Skeletal muscle tissue (tissue), 4 donors: ENCODE results near the gene STAT1. TPM values are rescaled to one million over a fixed set of nuclear protein-coding genes. Genes with fewer than 3 reads are reported as not detected.

Experiments used
- H3K27ac ChIP-seq: one replicate; pipeline ENCODE4 v1.7.0; 2013; ENCODE audit warnings: mild to moderate bottlenecking, low read depth, low read length, inconsistent platforms
- H3K27me3 ChIP-seq, 3 donors: one replicate each; pipeline ENCODE4 v1.7.0; 2013; ENCODE audit warnings: low read length in 3 of 3; ENCODE audit not compliant: control insufficient read depth in 3 of 3, insufficient read depth in 3 of 3
- H3K36me3 ChIP-seq, 3 donors: one replicate each; pipeline ENCODE4 v1.7.0; 2013; ENCODE audit warnings: low read length in 3 of 3; ENCODE audit not compliant: control insufficient read depth in 3 of 3, insufficient read depth in 3 of 3
- H3K4me1 ChIP-seq, 3 donors: one replicate each; pipeline ENCODE4 v1.7.0; 2013; ENCODE audit warnings: low read length in 3 of 3, mild to moderate bottlenecking in 3 of 3; ENCODE audit not compliant: control insufficient read depth in 3 of 3, insufficient read depth in 3 of 3
- H3K4me3 ChIP-seq, 3 donors: one replicate each; pipeline ENCODE4 v1.7.0; 2013; ENCODE audit warnings: low read length in 3 of 3
- H3K9ac ChIP-seq, 3 donors: one replicate each; pipeline ENCODE4 v1.7.0; 2013; ENCODE audit warnings: low read length in 3 of 3, mild to moderate bottlenecking in 3 of 3, moderate library complexity in 2 of 3, low read depth in 1 of 3
- H3K9me3 ChIP-seq, 3 donors: one replicate each; pipeline ENCODE4 v1.7.0; 2013; ENCODE audit warnings: low read length in 3 of 3; ENCODE audit not compliant: control insufficient read depth in 3 of 3
- total RNA-seq: library from RNA; depleted of rRNA; stranded (reverse); fragments of >200 nt; gene quantifications from one replicate; pipeline ENCODE4 v1.2.3, GENCODE V29; 2014
- donor health status: Osteomylitis.

Gene STAT1
- total RNA-seq, 1 donor from 2014 or later, result 30.3 TPM

GRCh38 chr2:191019376-191019775 lies 5.4 kb upstream of the STAT1 start:
- Histone ChIP-seq H3K4me1 (peaks cover 9 to 20% (median 10%) of the 10 kb centered on the region in 3 donors), H3K9ac (no peak overlapping the region), H3K9me3 (no peaks in the 10 kb centered on the region), H3K4me3 (no peak overlapping the region), H3K27me3 (no peaks in the 10 kb centered on the region), H3K36me3 (no peaks in the 10 kb centered on the region), H3K27ac (no peak overlapping the region)

GRCh38 chr2:191018643-191019119 lies 4.7 kb upstream of the STAT1 start:
- Histone ChIP-seq H3K9ac (no peak overlapping the region), H3K36me3 (no peaks in the 10 kb centered on the region), H3K27ac (no peak overlapping the region), H3K27me3 (no peaks in the 10 kb centered on the region), H3K4me3 (no peak overlapping the region), H3K9me3 (no peaks in the 10 kb centered on the region), H3K4me1 (peaks cover 9 to 24% (median 12%) of the 10 kb centered on the region in 3 donors)

GRCh38 chr2:191018048-191018447 lies 4.1 kb upstream of the STAT1 start:
- H3K4me3 ChIP-seq, result no peak overlapping the region
- no peaks in the 10 kb centered on the region for H3K9me3 ChIP-seq
- no peaks in the 10 kb centered on the region for H3K27me3 ChIP-seq
- peaks cover 10 to 30% (median 14%) of the 10 kb centered on the region in 3 donors for H3K4me1 ChIP-seq
- no peak overlapping the region for H3K9ac ChIP-seq
- H3K36me3 ChIP-seq, result no peaks in the 10 kb centered on the region
- no peak overlapping the region for H3K27ac ChIP-seq

- no peak overlapping the region for H3K4me3 ChIP-seq
- H3K4me1 ChIP-seq, result peaks cover 18 to 34% (median 25%) of the 10 kb centered on the region in 3 donors
- no peaks in the 10 kb centered on the region for H3K9me3 ChIP-seq
- H3K36me3 ChIP-seq, result peaks cover 0 to 2% (median 0%) of the 10 kb centered on the region in 3 donors
- no peaks in the 10 kb centered on the region for H3K27me3 ChIP-seq
- no peak overlapping the region for H3K9ac ChIP-seq
- no peak overlapping the region for H3K27ac ChIP-seq
Observed at GRCh38 chr2:191015831-191016230, 1.9 kb upstream of the STAT1 start.

- H3K9me3 ChIP-seq, result no peaks in the 10 kb centered on the region
- peaks cover 16 to 32% (median 25%) of the 10 kb centered on the region in 3 donors for H3K4me1 ChIP-seq
- H3K9ac ChIP-seq, result no peak overlapping the region
- no peaks in the 10 kb centered on the region for H3K27me3 ChIP-seq
- peaks cover 0 to 2% (median 0%) of the 10 kb centered on the region in 3 donors for H3K36me3 ChIP-seq
- H3K4me3 ChIP-seq, result no peak overlapping the region
- H3K27ac ChIP-seq, result no peak overlapping the region
Observed at GRCh38 chr2:191015239-191015638, 1.3 kb upstream of the STAT1 start.

- H3K4me1 ChIP-seq, result peaks cover 16 to 32% (median 23%) of the 10 kb centered on the region in 3 donors
- peak overlapping the region; percentile 72 to 91 (median 83) for H3K9ac ChIP-seq
- H3K27me3 ChIP-seq, result no peaks in the 10 kb centered on the region
- peaks cover 0 to 5% (median 1%) of the 10 kb centered on the region in 3 donors for H3K36me3 ChIP-seq
- peak overlapping the region; percentile 85 to 99 (median 95) for H3K4me3 ChIP-seq
- H3K27ac ChIP-seq, result peak overlapping the region; percentile 90
- H3K9me3 ChIP-seq, result no peaks in the 10 kb centered on the region
Observed at GRCh38 chr2:191014653-191015020, 666 bp upstream of the STAT1 start.

- H3K9me3 ChIP-seq, result no peaks in the 10 kb centered on the region
- H3K4me3 ChIP-seq, result peak overlapping the region; percentile 94 to 100 (median 99)
- H3K27me3 ChIP-seq, result no peaks in the 10 kb centered on the region
- peaks cover 2 to 9% (median 5%) of the 10 kb centered on the region in 3 donors for H3K36me3 ChIP-seq
- peak overlapping the region; percentile 90 for H3K27ac ChIP-seq
- H3K9ac ChIP-seq, result peak overlapping the region; percentile 93 to 96 (median 93)
- peaks cover 16 to 32% (median 23%) of the 10 kb centered on the region in 3 donors for H3K4me1 ChIP-seq
Observed at GRCh38 chr2:191013682-191013931, 364 bp downstream of the STAT1 start.

- Histone ChIP-seq H3K36me3 (peaks cover 2 to 13% (median 8%) of the 10 kb centered on the region in 3 donors), H3K4me3 (peak overlapping the region; percentile 94 to 100 (median 99)), H3K4me1 (peaks cover 16 to 32% (median 23%) of the 10 kb centered on the region in 3 donors), H3K9ac (peak overlapping the region; percentile 93 to 96 (median 93)), H3K27me3 (no peaks in the 10 kb centered on the region), H3K27ac (peak overlapping the region; percentile 90), H3K9me3 (no peaks in the 10 kb centered on the region)
Observed at GRCh38 chr2:191012845-191013681, 908 bp downstream of the STAT1 start.

GRCh38 chr2:191012346-191012745 lies 1.6 kb downstream of the STAT1 start:
- H3K9me3 ChIP-seq, result no peaks in the 10 kb centered on the region
- no peak overlapping the region for H3K9ac ChIP-seq
- no peaks in the 10 kb centered on the region for H3K27me3 ChIP-seq
- H3K4me1 ChIP-seq, result peaks cover 16 to 32% (median 23%) of the 10 kb centered on the region in 3 donors
- H3K36me3 ChIP-seq, result peaks cover 2 to 20% (median 12%) of the 10 kb centered on the region in 3 donors
- no peak overlapping the region for H3K27ac ChIP-seq
- H3K4me3 ChIP-seq, result peak overlapping the region in 1 of 3 donors; percentile 100
